Activated B cell treated with CpG ODN at 0.5 μM for 24 hours (primary cell): ENCODE measurements around the gene IGSF9. TPM values are rescaled to one million over a fixed set of nuclear protein-coding genes. Genes with fewer than 3 reads are reported as not detected.

Experiments
- ATAC-seq: fragments of 200-7000 bp; cut with Tn5 transposase; one replicate; pipeline ENCODE4 v1.10.0; 2021; ENCODE audit warnings: low read depth, mild to moderate bottlenecking, moderate library complexity
- CTCF ChIA-PET: fragments of 350-600 bp; sonication (Branson Sonifier 250); formaldehyde crosslinking; loops from one replicate; lab custom pipeline; 2021; ENCODE audit warnings: antibody characterized with exemption; lab: Charles Lee
- POLR2A ChIA-PET: fragments of 350-600 bp; sonication (Branson Sonifier 250); formaldehyde crosslinking; loops from one replicate; lab custom pipeline; 2021; ENCODE audit warnings: antibody characterized with exemption; lab: Charles Lee
- DNase-seq: peaks from one replicate; pipeline ENCODE4 v3.0.0; 2022
- H3K27ac Mint-ChIP-seq: one replicate; pipeline ENCODE4 v1.8.0; 2020; ENCODE audit warnings: mixed read lengths
- H3K27me3 Mint-ChIP-seq: one replicate; pipeline ENCODE4 v1.8.0; 2021; ENCODE audit warnings: mixed read lengths
- H3K36me3 Mint-ChIP-seq: one replicate; pipeline ENCODE4 v1.8.0; 2021; ENCODE audit warnings: low read depth, mixed read lengths
- H3K4me1 Mint-ChIP-seq: one replicate; pipeline ENCODE4 v1.8.0; 2021; ENCODE audit warnings: mixed read lengths
- H3K4me3 Mint-ChIP-seq: one replicate; pipeline ENCODE4 v1.8.0; 2020; ENCODE audit warnings: mild to moderate bottlenecking, mixed read lengths
- H3K9me3 Mint-ChIP-seq: one replicate; pipeline ENCODE4 v1.8.0; 2020; ENCODE audit warnings: mixed read lengths
- intact Hi-C: fragments of 100-400 bp; cut with micrococcal nuclease; formaldehyde crosslinking; loops from one replicate; pipeline ENCODE4 v1.15.1; 2024
- total RNA-seq: library from RNA; stranded (reverse); gene quantifications from 2 replicates; pipeline ENCODE4 v1.2.3, GENCODE V29; 2022
- TF ChIP-seq, protein P1 (sequence below): fragments of 200-600 bp; IDR thresholded peaks from one replicate; pipeline ENCODE4 v1.8.0; 2022; ENCODE audit warnings: antibody characterized with exemption, mild to moderate bottlenecking

Gene IGSF9
- total RNA-seq, 1 donor from 2014 or later = not detected

DNA sequence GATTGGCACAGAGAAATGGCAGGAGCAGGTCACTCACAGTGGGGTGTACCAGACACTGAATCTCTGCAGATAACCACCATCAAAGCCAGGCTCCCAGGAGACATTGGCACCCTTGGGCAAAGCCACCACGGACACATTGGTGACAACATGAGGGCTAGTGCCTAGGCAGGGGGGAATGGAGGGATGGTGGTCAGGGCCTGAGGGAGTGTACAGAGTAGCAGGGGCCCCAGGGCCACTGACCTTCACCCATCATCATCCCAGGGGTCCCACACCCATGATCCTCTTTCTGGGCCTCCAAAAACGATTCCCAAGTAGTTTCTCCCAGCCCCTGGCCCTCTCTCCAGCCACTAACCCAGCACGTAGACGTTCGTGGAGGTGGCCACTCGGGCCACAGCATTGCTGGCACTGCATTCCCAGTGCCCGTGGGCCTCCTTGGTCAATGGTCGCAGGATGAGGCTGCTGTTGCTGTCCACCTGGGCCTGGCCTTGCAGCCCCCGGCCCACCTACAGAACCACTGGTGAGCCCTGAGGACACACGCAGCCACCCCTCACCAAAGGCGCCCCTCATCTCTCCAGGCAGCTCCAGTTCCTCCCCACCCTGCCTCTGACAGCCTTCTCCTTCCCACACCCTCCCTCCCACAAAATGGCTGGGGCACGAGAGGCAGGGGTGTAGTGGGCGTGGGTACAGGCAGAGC lies 14.2 kb downstream of the IGSF9 start:
- Mint-ChIP-seq H3K27me3 (peaks cover 4% of the 10 kb centered on the region), H3K4me1 (peaks cover 18% of the 10 kb centered on the region), H3K36me3 (no peaks in the 10 kb centered on the region), H3K4me3 (no peak overlapping the region), H3K27ac (no peak overlapping the region), H3K9me3 (no peaks in the 10 kb centered on the region)
- DNase-seq (no peak), ATAC-seq (no peak)
- intact Hi-C loops = no loop called here
- TF ChIP-seq, protein P1, sequence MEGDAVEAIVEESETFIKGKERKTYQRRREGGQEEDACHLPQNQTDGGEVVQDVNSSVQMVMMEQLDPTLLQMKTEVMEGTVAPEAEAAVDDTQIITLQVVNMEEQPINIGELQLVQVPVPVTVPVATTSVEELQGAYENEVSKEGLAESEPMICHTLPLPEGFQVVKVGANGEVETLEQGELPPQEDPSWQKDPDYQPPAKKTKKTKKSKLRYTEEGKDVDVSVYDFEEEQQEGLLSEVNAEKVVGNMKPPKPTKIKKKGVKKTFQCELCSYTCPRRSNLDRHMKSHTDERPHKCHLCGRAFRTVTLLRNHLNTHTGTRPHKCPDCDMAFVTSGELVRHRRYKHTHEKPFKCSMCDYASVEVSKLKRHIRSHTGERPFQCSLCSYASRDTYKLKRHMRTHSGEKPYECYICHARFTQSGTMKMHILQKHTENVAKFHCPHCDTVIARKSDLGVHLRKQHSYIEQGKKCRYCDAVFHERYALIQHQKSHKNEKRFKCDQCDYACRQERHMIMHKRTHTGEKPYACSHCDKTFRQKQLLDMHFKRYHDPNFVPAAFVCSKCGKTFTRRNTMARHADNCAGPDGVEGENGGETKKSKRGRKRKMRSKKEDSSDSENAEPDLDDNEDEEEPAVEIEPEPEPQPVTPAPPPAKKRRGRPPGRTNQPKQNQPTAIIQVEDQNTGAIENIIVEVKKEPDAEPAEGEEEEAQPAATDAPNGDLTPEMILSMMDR = no peak
- ChIA-PET POLR2A (interaction anchor here (0.8 kb wide), 1 partner anchor 15 kb away, joined by 3 read pairs; no protein-coding TSS in a partner anchor), CTCF (interaction anchor here (1.4 to 2.7 kb wide), 3 partner anchors 76 to 133 kb away, joined by 4 to 7 read pairs (median 5); no protein-coding TSS in a partner anchor)

DNA sequence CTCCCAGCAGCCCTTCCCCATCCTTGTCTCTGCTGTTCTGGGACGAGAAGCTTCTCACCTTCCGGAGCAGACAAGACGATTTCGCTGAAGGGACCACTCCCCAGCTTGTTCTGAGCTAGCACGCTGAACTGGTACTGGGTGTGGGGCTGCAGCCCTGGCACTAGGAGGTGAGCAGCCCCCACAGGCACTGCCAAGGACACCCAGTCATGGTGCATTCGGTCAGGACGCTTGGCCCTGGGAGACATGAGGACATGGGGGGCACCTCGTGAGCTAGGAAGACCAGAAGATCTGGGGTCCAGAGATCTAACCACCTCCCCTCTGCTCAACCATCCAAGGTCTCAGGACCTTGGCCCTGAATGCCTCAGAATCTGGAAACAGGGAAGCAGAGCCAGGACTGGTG lies 14.8 kb downstream of the IGSF9 start:
- POLR2A ChIA-PET = no interaction called here
- Mint-ChIP-seq H3K4me3 (no peak overlapping the region), H3K27me3 (peaks cover 4% of the 10 kb centered on the region), H3K36me3 (no peaks in the 10 kb centered on the region), H3K4me1 (peaks cover 18% of the 10 kb centered on the region), H3K27ac (no peak overlapping the region), H3K9me3 (no peaks in the 10 kb centered on the region)
- DNase-seq (no peak), ATAC-seq (no peak)
- TF ChIP-seq, protein P1 = no peak
- CTCF ChIA-PET = interaction anchor here (0.5 to 1.6 kb wide), 3 partner anchors 75 to 132 kb away, joined by 3 to 5 read pairs (median 4); no protein-coding TSS in a partner anchor
- intact Hi-C loops = no loop called here

DNA sequence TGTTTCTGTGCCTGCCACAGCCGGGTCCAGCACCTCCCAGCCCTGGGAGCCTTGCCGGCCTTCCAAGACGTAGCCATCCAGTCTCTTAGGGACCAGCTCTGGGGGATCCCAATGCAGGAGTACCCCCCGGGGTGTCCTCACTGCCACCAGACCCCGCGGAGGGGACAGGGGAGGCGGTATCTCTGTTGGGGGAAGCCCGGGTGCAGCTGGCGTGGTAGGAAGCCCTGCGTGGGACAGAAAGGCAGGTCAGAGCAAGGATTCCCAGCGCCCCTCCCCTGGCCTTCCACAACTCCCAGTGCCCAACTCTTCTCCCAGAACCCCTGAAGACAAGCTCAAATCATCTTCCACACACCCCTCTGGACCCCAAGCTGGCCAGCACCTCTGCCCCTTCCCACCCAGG lies 15.2 kb downstream of the IGSF9 start:
- H3K27me3 Mint-ChIP-seq = peaks cover 3% of the 10 kb centered on the region
- H3K27ac Mint-ChIP-seq = no peak overlapping the region
- DNase-seq = no peak
- no peak for ATAC-seq
- no peak overlapping the region for H3K4me3 Mint-ChIP-seq
- peaks cover 18% of the 10 kb centered on the region for H3K4me1 Mint-ChIP-seq
- intact Hi-C loops = no loop called here
- CTCF ChIA-PET = interaction anchor here (0.5 to 1.6 kb wide), 3 partner anchors 75 to 132 kb away, joined by 3 to 5 read pairs (median 4); no protein-coding TSS in a partner anchor
- TF ChIP-seq, protein P1 = no peak
- peaks cover 2% of the 10 kb centered on the region for H3K36me3 Mint-ChIP-seq
- H3K9me3 Mint-ChIP-seq = no peaks in the 10 kb centered on the region
- POLR2A ChIA-PET = no interaction called here

DNA sequence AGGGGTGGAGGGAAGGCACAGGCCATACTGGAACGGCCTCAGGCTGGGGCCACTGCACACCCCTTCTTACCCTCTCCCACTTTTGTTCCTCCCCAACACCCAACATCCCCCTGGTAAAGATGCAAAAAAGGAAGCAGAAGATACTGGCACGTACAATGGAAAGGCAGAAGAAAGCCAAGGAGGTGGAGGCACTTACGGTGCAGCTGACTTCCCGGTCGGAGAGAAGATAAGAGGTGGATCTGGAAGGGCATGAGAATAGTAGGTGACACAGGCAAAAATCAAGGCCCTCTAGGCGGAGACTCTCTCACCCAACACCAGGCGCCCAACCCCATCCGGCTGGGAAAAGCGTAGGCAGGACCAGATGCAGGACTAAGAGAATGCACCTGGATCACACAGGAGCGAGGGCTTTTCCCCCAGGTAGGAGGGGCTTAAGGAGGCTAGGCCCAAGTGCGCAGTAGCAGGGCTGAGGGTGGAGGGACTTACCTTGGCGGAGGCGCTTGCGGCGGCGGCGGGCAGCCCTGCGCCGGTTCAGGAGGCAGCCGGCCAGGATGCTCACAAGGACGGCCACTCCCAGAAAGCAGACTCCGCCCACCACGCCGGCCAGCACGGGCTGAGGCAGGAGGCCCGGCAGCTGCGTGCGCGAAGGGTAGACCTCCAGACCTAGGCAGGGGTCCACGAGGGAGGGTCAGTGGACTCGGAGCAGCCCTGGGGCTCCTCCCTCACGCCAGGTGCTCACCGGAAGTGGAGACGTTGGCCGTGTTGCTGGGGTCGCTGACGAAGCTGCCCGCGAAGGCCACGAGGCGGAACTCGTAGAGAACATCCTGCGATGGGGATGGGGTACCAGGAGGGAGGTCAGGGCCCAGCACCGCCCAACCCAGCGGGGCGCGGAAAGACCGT lies 16.0 kb downstream of the IGSF9 start:
- DNase-seq (no peak), ATAC-seq (no peak)
- POLR2A ChIA-PET = interaction anchor here (1.0 kb wide), 1 partner anchor 9 kb away, joined by 5 read pairs; no protein-coding TSS in a partner anchor
- Mint-ChIP-seq H3K27ac (no peak overlapping the region), H3K4me3 (no peak overlapping the region), H3K27me3 (peaks cover 3% of the 10 kb centered on the region), H3K36me3 (peaks cover 4% of the 10 kb centered on the region), H3K9me3 (no peaks in the 10 kb centered on the region), H3K4me1 (peaks cover 18% of the 10 kb centered on the region)
- CTCF ChIA-PET = interaction anchor here (1.4 kb wide), 1 partner anchor 79 kb away, joined by 5 read pairs; no protein-coding TSS in a partner anchor
- TF ChIP-seq, protein P1 = no peak
- intact Hi-C loops = loop anchor here (10.0 kb wide), 1 partner anchor 335 kb away; the partner anchor contains the start of gene DCAF8
